HG02885 (cell line): ENCODE data around the gene MYOM1.

Experiments used
- ATAC-seq: cut with Tn5 transposase; IDR thresholded peaks from one replicate; pipeline ENCODE4 v1.9.1; 2021; ENCODE audit warnings: mild to moderate bottlenecking; ENCODE audit not compliant: unreplicated experiment, poor library complexity

MYOM1 gene

DNA sequence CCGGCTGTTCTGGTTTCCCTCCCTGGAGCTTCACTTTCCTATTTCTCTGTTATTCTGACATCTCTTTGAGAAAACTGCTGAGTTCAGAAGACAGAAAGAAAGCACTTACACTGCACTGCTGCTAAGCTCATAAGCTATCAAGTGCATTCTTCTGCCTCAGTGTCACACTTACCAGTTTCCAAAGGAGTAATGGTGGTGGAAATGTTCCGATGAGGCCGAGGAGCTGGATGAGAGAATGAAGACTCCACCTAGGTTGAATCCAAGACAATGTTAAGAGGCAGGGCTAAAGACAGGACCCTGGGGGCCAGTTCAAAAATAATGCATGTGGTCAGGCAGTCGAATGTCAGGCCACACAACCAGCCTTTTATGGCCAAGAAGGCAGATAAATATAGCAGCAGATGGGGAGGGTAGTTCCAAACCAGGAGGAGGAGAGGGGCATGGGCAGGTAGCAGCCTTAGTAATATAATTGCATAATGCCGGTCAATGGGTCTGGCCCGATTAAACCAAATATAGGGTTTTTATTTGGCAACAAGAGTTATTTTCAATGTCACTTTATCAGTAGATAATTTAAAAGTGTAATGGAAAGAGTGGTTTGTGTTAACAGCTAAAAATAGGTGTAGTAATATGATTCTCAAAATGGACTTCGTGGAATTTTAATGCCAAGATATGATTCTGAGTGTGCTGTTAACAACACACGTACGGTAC, at the start of gene MYOM1:
Gene MYOM1, minus strand, starts transcription at position 338 of the 705 bp plus-strand sequence. CDS start 4,745 bp downstream, outside the sequence.
- no peak for ATAC-seq

GRCh38 chr18:3269241-3269913, 49.6 kb upstream of the MYOM1 start:
- ATAC-seq, result no peak

DNA sequence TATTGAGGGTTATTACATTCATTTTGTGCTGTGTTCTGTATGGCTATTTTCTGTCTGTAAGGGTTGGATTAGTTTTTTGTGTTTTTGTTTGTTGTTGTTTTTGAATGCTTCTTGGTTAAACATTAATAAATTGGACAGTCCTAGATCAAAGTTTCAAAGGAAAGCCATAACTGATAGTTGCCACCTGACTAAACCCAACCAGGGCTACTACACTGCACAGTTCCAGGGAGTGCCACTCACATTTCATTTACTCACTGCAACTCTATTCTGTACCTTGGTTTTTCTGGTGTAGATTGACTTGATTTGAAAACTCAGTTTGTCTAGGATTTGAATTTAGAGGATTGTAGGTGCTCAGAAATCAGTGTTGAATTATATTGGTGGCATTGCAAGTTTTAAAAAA, 48.5 kb upstream of the MYOM1 start:
- ATAC-seq, result no peak

DNA sequence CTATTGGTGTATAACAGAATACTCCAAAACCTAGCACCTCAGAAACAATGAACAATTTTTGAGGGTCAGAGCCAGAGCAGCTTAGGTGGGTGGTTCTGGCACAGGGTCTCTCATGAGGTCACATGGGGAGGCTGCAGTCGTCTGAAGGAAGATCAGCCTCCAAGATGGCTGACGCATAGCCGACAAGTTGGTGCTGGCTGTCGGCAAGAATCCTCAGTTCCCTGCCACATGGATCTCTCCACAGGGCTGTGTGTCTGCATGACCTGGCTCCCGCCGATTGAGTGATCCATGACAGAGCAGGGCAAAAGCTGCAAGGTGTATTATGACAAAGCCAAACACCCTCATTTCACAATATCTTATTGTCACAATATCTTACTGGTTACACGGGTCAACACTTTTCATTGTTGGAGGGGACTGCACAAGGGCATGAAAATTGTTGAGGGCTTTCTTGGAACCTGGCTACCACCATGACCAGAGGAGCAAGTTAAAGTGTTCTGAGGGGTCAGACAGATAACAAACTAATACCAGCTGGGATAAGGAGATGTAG, 46.4 kb upstream of the MYOM1 start:
- ATAC-seq, result no peak

DNA sequence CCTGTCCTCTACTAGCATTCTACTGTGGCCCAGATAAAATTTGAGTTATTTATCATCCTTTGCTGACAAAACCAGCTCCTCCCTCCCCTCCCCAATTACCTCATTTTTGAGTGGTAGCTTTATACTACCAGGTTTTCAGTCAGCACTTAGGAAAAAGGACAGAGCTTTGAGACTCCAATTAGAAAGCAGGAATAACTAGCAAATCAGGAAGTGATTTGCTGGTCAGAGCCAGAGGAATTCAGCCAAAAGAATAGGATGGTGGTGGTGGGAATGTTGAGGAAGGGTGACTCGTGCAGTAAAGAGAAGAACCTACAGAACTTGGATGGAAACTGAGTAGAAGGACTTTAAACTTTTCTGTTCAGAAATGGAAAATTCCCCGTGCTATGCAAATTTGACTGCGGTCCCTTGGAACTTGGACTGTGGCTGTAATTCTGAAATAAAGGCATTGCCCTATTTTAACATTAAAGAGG, 45.8 kb upstream of the MYOM1 start:
- ATAC-seq, result no peak

GRCh38 chr18:3264362-3264761, 44.6 kb upstream of the MYOM1 start:
- no peak for ATAC-seq

- no peak for ATAC-seq
Measured at GRCh38 chr18:3263132-3263700, 43.4 kb upstream of the MYOM1 start.

- peak; percentile 39 for ATAC-seq
Measured at GRCh38 chr18:3262234-3263131, 42.7 kb upstream of the MYOM1 start.

- peak; percentile 88 for ATAC-seq
Measured at GRCh38 chr18:3261373-3262233, 41.8 kb upstream of the MYOM1 start, which contains the start of gene MYL12B. MYL12B (plus strand) TSS chr18:3262133; CDS start chr18:3272899, 10,766 bp downstream.

DNA sequence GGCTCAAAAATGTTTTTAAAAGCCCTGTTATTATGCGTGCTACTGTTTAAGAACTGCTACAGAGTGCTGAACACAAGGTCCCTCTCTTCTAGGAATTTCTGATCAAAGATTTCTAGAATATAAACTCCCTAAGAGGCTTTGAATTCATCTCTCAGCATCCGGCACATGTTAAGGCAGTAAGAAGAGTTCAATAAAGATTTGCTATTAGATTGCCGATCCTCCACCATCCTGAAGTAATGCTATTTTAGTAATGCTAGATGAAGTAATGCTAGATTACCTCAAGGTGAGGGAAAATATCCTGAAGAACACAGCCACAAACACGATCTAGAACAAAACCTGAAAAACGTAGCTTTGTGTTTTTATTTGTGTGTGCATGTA, 41.2 kb upstream of the MYOM1 start:
- no peak for ATAC-seq

DNA sequence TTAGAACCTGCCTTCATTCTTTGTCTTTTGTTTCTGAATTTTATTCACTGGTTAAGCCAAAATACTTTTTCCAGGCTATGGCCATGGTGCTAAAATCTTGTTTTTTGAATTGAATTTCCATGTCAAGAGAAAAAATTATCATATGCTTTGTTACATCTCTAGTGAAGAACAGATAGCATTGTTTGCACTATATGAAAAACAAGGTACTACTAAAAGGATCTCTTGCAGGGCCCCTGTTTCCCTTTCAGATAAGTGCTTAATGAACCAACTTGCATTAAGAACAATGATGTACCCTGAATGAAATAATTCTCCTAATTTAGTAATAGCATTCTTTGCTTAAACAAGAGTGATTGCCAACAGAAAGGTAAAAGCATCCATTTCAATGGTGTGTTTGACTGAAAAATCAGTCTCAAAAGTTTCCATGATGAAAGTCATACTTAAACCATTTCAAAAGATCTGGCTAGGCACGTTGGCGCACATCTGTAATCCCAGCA, 37.9 kb upstream of the MYOM1 start:
- no peak for ATAC-seq

DNA sequence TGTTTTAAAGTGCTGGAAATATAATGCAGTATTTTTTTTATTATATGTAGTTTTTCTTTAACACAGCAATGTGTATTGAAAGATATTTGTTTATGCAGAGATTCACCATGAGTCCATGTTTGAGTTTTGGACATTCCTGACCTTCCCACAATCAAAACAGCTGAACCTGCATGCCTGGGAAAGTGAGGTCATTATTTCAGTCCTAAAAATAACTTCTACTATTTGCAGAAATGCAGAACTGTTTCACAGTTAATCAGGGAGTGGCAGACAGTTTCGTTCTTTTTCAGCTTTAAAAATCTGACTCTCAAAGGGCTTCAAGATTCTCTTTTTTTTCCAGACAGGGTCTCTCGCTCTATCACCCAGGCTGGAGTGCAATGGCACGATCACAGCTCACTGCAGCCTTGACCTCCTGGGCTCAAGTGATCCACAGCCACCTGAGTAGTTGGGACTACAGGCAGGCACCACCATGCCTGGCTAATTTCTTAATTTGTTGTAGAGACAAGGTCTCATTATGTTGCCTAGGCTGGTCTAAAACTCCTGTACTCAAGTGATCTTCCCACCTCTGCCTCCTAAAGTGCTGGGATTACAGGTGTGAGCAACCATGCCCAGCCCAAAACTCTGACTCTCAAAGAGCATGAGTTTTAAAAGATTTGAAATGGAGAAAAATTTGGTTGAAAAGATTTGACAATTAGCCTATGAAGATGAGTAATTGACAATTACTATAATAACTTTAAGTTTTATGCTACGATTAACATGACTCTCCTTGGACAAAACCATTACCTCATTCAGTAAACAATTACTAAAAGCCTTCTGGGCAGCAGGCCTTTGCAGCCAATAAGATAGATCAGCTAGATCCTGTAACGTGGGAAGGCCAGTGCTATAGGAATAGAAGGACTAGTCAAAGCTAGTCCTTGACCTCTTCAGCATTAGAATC, 37.2 kb upstream of the MYOM1 start:
- ATAC-seq, result no peak

DNA sequence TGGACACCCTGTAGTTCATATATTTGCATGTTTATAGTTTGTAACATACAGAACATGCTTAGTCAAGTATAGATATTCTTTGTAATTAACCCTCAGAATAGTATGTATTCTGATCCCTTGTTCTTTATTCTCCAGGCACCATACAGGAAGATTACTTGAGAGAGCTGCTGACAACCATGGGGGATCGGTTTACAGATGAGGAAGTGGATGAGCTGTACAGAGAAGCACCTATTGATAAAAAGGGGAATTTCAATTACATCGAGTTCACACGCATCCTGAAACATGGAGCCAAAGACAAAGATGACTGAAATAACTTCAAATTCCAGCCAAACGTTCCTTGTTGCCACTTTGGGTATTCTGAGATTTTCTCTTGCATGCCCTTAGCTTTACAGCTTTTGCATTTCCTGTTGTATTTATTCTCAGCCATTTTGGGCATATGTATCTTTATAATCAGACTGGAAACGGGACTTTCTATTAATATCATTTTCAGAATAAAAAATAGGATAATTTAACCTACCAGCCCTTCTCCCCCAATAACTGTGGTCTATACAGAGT, 35.9 kb upstream of the MYOM1 start:
- ATAC-seq, result no peak

- no peak for ATAC-seq
Measured at GRCh38 chr18:3254725-3255124, 35.0 kb upstream of the MYOM1 start.

GRCh38 chr18:3252843-3253242, 33.1 kb upstream of the MYOM1 start:
- no peak for ATAC-seq

- ATAC-seq, result no peak
Measured at GRCh38 chr18:3251963-3252277, 32.2 kb upstream of the MYOM1 start.

GRCh38 chr18:3251249-3251962, 31.6 kb upstream of the MYOM1 start:
- no peak for ATAC-seq
